T-cell (primary cell): ENCODE results near the gene LMF1. TPM values are rescaled to one million over a fixed set of nuclear protein-coding genes. Genes with fewer than 3 reads are reported as not detected.

Experiments used
- ATAC-seq, 4 experiments: fragments of 200-7000 bp in 3 of 4; fragments of 150-1000 bp in 1 of 4; cut with Tn5 transposase; replicated peaks in 1 of 4; 1 replicate in 3 of 4; 2 replicates in 1 of 4; pipeline ENCODE4 v1.10.0; 2021; ENCODE audit warnings: moderate library complexity in 3 of 4, mild to moderate bottlenecking in 2 of 4, moderate number of reproducible peaks in 1 of 4
- CTCF ChIA-PET, 2 donors: fragments of 300-600 bp; sonication (Branson Sonifier 250); formaldehyde crosslinking; loops; one replicate each; lab custom pipeline; 2022; ENCODE audit warnings: antibody characterized with exemption in 2 of 2; lab: Charles Lee
- POLR2A ChIA-PET, 2 donors: fragments of 300-600 bp; sonication (Branson Sonifier 250); formaldehyde crosslinking; loops; one replicate each; lab custom pipeline; 2022; ENCODE audit warnings: antibody characterized with exemption in 2 of 2; lab: Charles Lee
- DNase-seq, 35 experiments: peaks; one replicate each; pipeline versions ENCODE4 v3.0.0 to v3.0.0-alpha.2; 2013 to 2023
- H3K27ac ChIP-seq: one replicate; pipeline ENCODE4 v1.5.1; 2013; ENCODE audit warnings: low read length
- H3K27me3 ChIP-seq, 2 experiments: replicated peaks in 1 of 2; 1 replicate in 1 of 2; 2 replicates in 1 of 2; pipeline versions ENCODE4 v1.6.1 to v1.7.0; 2013; ENCODE audit warnings: low read length in 1 of 2, mixed read lengths in 1 of 2; ENCODE audit not compliant: control insufficient read depth in 2 of 2, insufficient read depth in 2 of 2; ENCODE audit errors: extremely low read depth in 1 of 2
- H3K36me3 ChIP-seq, 2 donors: 1 replicate in 1 of 2; 2 replicates in 1 of 2; pipeline versions ENCODE4 v1.6.1 to v1.7.0; 2013; ENCODE audit warnings: low read length in 1 of 2; ENCODE audit not compliant: control insufficient read depth in 2 of 2, insufficient read depth in 1 of 2; ENCODE audit errors: extremely low read depth in 1 of 2
- H3K4me1 ChIP-seq, 2 experiments: 1 replicate in 1 of 2; 2 replicates in 1 of 2; pipeline versions ENCODE4 v1.6.1 to v1.7.0; 2013; ENCODE audit warnings: low read length in 2 of 2, mixed read lengths in 1 of 2; ENCODE audit not compliant: insufficient read depth in 2 of 2, control insufficient read depth in 1 of 2; ENCODE audit errors: extremely low read depth in 1 of 2
- H3K4me3 ChIP-seq, 2 donors: 1 replicate in 1 of 2; 2 replicates in 1 of 2; pipeline versions ENCODE4 v1.5.1 to v1.7.0; 2013; ENCODE audit warnings: mild to moderate bottlenecking in 2 of 2, low read length in 1 of 2, moderate library complexity in 1 of 2; ENCODE audit not compliant: control insufficient read depth in 1 of 2; ENCODE audit errors: extremely low read depth in 1 of 2
- H3K9me3 ChIP-seq: 2 replicates; pipeline ENCODE4 v1.7.0; 2013
- H3K27ac Mint-ChIP-seq, 2 donors: one replicate each; pipeline ENCODE4 v1.8.0; 2020 to 2021; ENCODE audit warnings: mild to moderate bottlenecking in 2 of 2, mixed read lengths in 2 of 2
- H3K27me3 Mint-ChIP-seq, 2 donors: one replicate each; pipeline ENCODE4 v1.8.0; 2021 to 2022; ENCODE audit warnings: mixed read lengths in 2 of 2
- H3K36me3 Mint-ChIP-seq: one replicate; pipeline ENCODE4 v1.8.0; 2021; ENCODE audit warnings: mixed read lengths
- H3K4me1 Mint-ChIP-seq, 3 donors: one replicate each; pipeline ENCODE4 v1.8.0; 2020 to 2022; ENCODE audit warnings: mixed read lengths in 3 of 3, mild to moderate bottlenecking in 1 of 3
- H3K4me3 Mint-ChIP-seq, 3 donors: one replicate each; pipeline ENCODE4 v1.8.0; 2020 to 2022; ENCODE audit warnings: mild to moderate bottlenecking in 3 of 3, mixed read lengths in 3 of 3, moderate library complexity in 3 of 3
- H3K9me3 Mint-ChIP-seq, 3 donors: one replicate each; pipeline ENCODE4 v1.8.0; 2020 to 2022; ENCODE audit warnings: mixed read lengths in 3 of 3
- WGBS: methylation state at CpG from one replicate; pipeline ENCODE4 v1.1.5; 2013; ENCODE audit warnings: missing lambda C conversion rate; ENCODE audit not compliant: insufficient coverage; 5-methylcytosine and 5-hydroxymethylcytosine counted together
- total RNA-seq, 35 experiments: library from RNA in 6 of 35; stranded (reverse) in 6 of 35; fragments of 120-200 nt in 1 of 35; gene quantifications; one replicate each; pipeline versions ENCODE4 v1.2.1 to v1.2.4 and lab custom pipeline; 2013 to 2026

The LMF1 gene
- total RNA-seq, 5 donors from 2014 or later (not counting 1 experiment from before 2014, with no cell fraction given) = 46.6 to 59.4 (median 51.1) TPM

- no peak overlapping the region for H3K27ac Mint-ChIP-seq
- no peaks in the 10 kb centered on the region for H3K27me3 Mint-ChIP-seq
- 94% methylated on average over 43 of the region's 44 CpGs for WGBS
These were observed 122.1 kb downstream of the LMF1 start for GRCh38 chr16:848510-849253.

DNA sequence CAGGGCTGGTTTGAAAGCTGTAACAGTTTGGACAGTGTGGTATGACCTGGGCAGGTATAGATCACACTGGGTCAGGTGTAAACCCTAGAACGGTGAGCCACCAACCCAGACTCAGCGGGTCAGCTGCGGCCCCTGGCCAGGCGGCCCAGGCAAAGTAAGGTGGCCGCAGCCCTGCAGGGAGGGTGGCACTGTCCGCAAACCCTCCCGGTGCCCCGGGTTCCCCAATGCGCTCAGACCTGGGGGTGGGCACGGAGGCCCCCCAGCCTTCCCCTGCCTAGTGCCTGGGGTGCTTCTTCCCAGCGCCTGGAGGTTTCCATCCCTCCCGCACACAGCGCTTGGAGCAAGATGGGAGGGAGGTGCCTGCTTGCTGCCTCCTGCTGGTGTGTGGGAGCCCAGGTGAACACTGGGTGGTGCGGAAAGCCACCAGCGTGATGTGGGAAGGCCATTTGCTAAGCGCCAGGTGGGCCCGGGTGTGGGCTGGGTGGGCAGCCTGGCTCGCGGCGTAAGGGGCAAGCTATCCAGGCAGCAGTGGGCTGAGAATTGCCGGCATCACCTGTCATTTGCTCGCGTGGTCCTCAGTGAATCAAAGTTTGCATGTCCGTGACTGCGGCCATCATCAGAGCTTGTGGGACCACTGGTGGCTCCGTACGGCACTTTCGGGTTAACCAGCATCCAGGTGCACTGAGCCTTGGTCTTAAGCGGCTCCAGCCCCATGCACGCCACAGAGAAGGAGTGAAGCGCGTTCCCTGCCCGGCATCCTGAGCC is 122.9 kb downstream of the LMF1 start:
- 93% methylated on average over 32 of the region's 33 CpGs for WGBS
- H3K27me3 Mint-ChIP-seq = no peaks in the 10 kb centered on the region
- no peak for ATAC-seq
- no peaks in the 10 kb centered on the region for H3K36me3 Mint-ChIP-seq
- peaks cover 3% of the 10 kb centered on the region for H3K9me3 ChIP-seq
- no peaks in the 10 kb centered on the region for H3K9me3 Mint-ChIP-seq
- no peaks in the 10 kb centered on the region for H3K4me1 Mint-ChIP-seq
- H3K36me3 ChIP-seq = no peaks in the 10 kb centered on the region
- POLR2A ChIA-PET = no interaction called here
- H3K27ac Mint-ChIP-seq = no peak overlapping the region
- H3K4me1 ChIP-seq = no peaks in the 10 kb centered on the region
- peaks cover 0 to 8% of the 10 kb centered on the region in 2 experiments for H3K27me3 ChIP-seq
- H3K4me3 ChIP-seq = no peak overlapping the region
- DNase-seq = no peak
- no peak overlapping the region for H3K4me3 Mint-ChIP-seq
- H3K27ac ChIP-seq = no peak overlapping the region
- CTCF ChIA-PET = no interaction called here

More at GRCh38 chr16:848510-849253, 122.1 kb downstream of the LMF1 start:
- Mint-ChIP-seq H3K9me3 (no peaks in the 10 kb centered on the region), H3K4me3 (no peak overlapping the region), H3K4me1 (no peaks in the 10 kb centered on the region), H3K36me3 (peaks cover 3% of the 10 kb centered on the region)
- peaks cover 3% of the 10 kb centered on the region for H3K9me3 ChIP-seq
- ChIA-PET CTCF (no interaction called here), POLR2A (no interaction called here)
- no peaks in the 10 kb centered on the region for H3K4me1 ChIP-seq
- H3K36me3 ChIP-seq = no peaks in the 10 kb centered on the region
- H3K27ac ChIP-seq = no peak overlapping the region
- H3K4me3 ChIP-seq = no peak overlapping the region
- peaks cover 0 to 6% of the 10 kb centered on the region in 2 experiments for H3K27me3 ChIP-seq
- no peak for ATAC-seq
- DNase-seq = no peak

DNA sequence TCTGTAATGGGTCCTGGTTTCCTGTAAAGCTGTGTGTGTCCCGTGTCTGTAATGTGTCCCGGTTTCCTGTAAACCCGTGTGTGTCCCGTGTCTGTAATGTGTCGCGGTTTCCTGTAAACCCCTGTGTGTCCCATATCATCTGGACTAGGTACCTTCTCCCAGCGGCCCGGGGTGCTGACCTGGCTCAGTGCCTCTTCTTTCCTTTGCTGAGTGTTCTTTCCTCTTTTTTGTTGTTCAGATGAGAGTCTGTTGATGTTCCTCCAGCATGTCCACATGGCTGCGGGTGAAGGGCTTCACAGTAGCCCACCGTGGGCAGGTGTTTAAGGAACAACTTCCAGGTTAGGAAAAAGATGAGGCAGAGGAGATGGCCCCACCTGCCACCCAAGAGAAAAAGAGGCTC is 123.6 kb downstream of the LMF1 start:
- Mint-ChIP-seq H3K4me1 (no peaks in the 10 kb centered on the region), H3K27me3 (no peaks in the 10 kb centered on the region), H3K27ac (no peak overlapping the region), H3K9me3 (no peaks in the 10 kb centered on the region), H3K36me3 (no peaks in the 10 kb centered on the region), H3K4me3 (no peak overlapping the region)
- Histone ChIP-seq H3K27ac (no peak overlapping the region), H3K4me1 (no peaks in the 10 kb centered on the region), H3K9me3 (peaks cover 3% of the 10 kb centered on the region), H3K27me3 (peaks cover 0 to 16% of the 10 kb centered on the region in 2 experiments), H3K4me3 (no peak overlapping the region), H3K36me3 (no peaks in the 10 kb centered on the region)
- no peak for ATAC-seq
- ChIA-PET CTCF (no interaction called here), POLR2A (no interaction called here)
- DNase-seq = no peak
- 95% methylated on average over 4 of the region's 10 CpGs for WGBS

DNA sequence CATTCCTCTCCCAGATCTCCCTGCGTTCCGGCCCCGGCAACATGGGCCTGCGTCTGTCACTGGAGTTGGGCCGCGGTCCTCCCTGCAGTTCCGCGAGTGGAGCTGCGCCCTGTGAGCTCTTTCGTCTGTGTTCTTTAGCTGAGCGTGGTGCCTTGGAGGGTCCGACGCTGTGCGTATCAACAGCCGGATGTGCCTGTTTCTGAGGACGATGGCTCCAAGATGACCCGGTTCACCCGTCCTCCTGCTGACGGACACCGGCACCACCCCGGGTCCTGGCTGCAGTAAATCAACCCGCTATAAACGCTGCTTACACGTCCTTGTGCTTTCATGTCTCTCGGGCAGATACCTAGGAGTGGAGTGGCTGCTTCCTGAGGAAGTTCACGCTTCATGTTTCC is 125.4 kb downstream of the LMF1 start:
- H3K4me1 ChIP-seq = no peaks in the 10 kb centered on the region
- Mint-ChIP-seq H3K27ac (no peak overlapping the region), H3K27me3 (no peaks in the 10 kb centered on the region), H3K36me3 (no peaks in the 10 kb centered on the region), H3K4me1 (no peaks in the 10 kb centered on the region), H3K9me3 (no peaks in the 10 kb centered on the region), H3K4me3 (no peak overlapping the region)
- H3K27ac ChIP-seq = no peak overlapping the region
- H3K9me3 ChIP-seq = peaks cover 3% of the 10 kb centered on the region
- H3K36me3 ChIP-seq = no peaks in the 10 kb centered on the region
- ATAC-seq (no peak), DNase-seq (no peak)
- H3K27me3 ChIP-seq = peaks cover 0 to 29% of the 10 kb centered on the region in 2 experiments
- ChIA-PET CTCF (no interaction called here), POLR2A (no interaction called here)
- no peak overlapping the region for H3K4me3 ChIP-seq
- whole genome bisulfite sequencing = 58% methylated on average over 25 of the region's 26 CpGs

GRCh38 chr16:844638-845350 is 126.0 kb downstream of the LMF1 start:
- H3K27ac Mint-ChIP-seq = no peak overlapping the region
- Histone ChIP-seq H3K4me1 (no peaks in the 10 kb centered on the region), H3K27ac (no peak overlapping the region), H3K9me3 (peaks cover 1% of the 10 kb centered on the region), H3K4me3 (no peak overlapping the region), H3K36me3 (no peaks in the 10 kb centered on the region), H3K27me3 (peaks cover 0 to 35% of the 10 kb centered on the region in 2 experiments)
- H3K36me3 Mint-ChIP-seq = no peaks in the 10 kb centered on the region
- no peaks in the 10 kb centered on the region for H3K4me1 Mint-ChIP-seq
- ATAC-seq (no peak), DNase-seq (no peak)
- no peaks in the 10 kb centered on the region for H3K9me3 Mint-ChIP-seq
- ChIA-PET POLR2A (no interaction called here), CTCF (no interaction called here)
- no peaks in the 10 kb centered on the region for H3K27me3 Mint-ChIP-seq
- 91% methylated on average over 40 of the region's 48 CpGs for WGBS
- H3K4me3 Mint-ChIP-seq = no peak overlapping the region

GRCh38 chr16:843771-844170 is 127.0 kb downstream of the LMF1 start:
- H3K27ac ChIP-seq = no peak overlapping the region
- no peaks in the 10 kb centered on the region for H3K36me3 ChIP-seq
- no peaks in the 10 kb centered on the region for H3K36me3 Mint-ChIP-seq
- WGBS = 97% methylated on average over 15 of the region's 20 CpGs
- no peaks in the 10 kb centered on the region for H3K9me3 ChIP-seq
- H3K4me3 ChIP-seq = no peak overlapping the region
- ChIA-PET CTCF (no interaction called here), POLR2A (no interaction called here)
- H3K4me1 ChIP-seq = no peaks in the 10 kb centered on the region
- H3K9me3 Mint-ChIP-seq = no peaks in the 10 kb centered on the region
- H3K27me3 Mint-ChIP-seq = peaks cover under 1 to 3% of the 10 kb centered on the region in 2 donors
- no peaks in the 10 kb centered on the region for H3K4me1 Mint-ChIP-seq
- DNase-seq = no peak
- ATAC-seq = no peak
- H3K4me3 Mint-ChIP-seq = no peak overlapping the region
- H3K27ac Mint-ChIP-seq = no peak overlapping the region
- H3K27me3 ChIP-seq = peaks cover 0 to 41% of the 10 kb centered on the region in 2 experiments
